GM12873 (cell line): ENCODE results near the gene APRT.

Source experiments
- TF ChIP-seq, protein P1 (sequence below): IDR thresholded peaks from 2 replicates; pipeline ENCODE4 v1.5.1; 2012; ENCODE audit warnings: low read depth, mild to moderate bottlenecking, moderate library complexity, low read length, control low read depth; ENCODE audit not compliant: insufficient read depth; ENCODE audit errors: missing control alignments

The APRT gene

DNA sequence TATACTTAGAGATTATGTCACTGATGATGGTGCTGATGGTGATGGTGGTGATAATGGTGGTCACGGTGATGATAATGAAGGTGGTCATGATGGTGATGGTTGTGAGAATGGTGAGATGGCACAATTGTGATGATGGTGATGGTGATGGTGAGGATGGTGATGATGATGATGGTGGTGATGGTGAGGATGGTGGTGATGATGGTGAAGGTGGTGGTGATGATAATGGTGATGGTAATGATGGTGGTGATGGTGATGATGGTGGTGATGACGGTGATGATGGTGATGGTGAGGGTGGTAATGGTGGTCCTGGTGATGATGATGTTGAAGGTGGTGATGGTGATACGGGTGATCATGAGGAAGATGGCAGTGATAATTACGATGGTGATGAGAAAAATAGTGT lies 13.7 kb downstream of the APRT start:
- TF ChIP-seq, protein P1, sequence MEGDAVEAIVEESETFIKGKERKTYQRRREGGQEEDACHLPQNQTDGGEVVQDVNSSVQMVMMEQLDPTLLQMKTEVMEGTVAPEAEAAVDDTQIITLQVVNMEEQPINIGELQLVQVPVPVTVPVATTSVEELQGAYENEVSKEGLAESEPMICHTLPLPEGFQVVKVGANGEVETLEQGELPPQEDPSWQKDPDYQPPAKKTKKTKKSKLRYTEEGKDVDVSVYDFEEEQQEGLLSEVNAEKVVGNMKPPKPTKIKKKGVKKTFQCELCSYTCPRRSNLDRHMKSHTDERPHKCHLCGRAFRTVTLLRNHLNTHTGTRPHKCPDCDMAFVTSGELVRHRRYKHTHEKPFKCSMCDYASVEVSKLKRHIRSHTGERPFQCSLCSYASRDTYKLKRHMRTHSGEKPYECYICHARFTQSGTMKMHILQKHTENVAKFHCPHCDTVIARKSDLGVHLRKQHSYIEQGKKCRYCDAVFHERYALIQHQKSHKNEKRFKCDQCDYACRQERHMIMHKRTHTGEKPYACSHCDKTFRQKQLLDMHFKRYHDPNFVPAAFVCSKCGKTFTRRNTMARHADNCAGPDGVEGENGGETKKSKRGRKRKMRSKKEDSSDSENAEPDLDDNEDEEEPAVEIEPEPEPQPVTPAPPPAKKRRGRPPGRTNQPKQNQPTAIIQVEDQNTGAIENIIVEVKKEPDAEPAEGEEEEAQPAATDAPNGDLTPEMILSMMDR: no peak

GRCh38 chr16:88796278-88796677 lies 15.4 kb downstream of the APRT start:
- TF ChIP-seq, protein P1: no peak

- TF ChIP-seq, protein P1: no peak
Measured at GRCh38 chr16:88793251-88793954, 18.3 kb downstream of the APRT start.

- TF ChIP-seq, protein P1: no peak
Measured at GRCh38 chr16:88792668-88793250, 19.0 kb downstream of the APRT start.

GRCh38 chr16:88792078-88792550 lies 19.6 kb downstream of the APRT start:
- TF ChIP-seq, protein P1: no peak

GRCh38 chr16:88790312-88791211 lies 21.2 kb downstream of the APRT start:
- TF ChIP-seq, protein P1: no peak

- TF ChIP-seq, protein P1: no peak
Measured at GRCh38 chr16:88789594-88789993, 22.1 kb downstream of the APRT start.
